ENCODE data around the gene KDM8.

- no peak for TF ChIP-seq CTCF (conservative IDR thresholded peaks at IDR 0.05; ENCODE audit: low read depth in 2 of 2)
- no peak for TF ChIP-seq EZH2 (IDR thresholded peaks at IDR 0.05; ENCODE audit: low read depth, unreplicated experiment)
- no peak for TF ChIP-seq POLR2AphosphoS5 (IDR thresholded peaks at IDR 0.05; ENCODE audit: low read depth)
- TF ChIP-seq REST (IDR thresholded peaks at IDR 0.05; ENCODE audit: unreplicated experiment) = no peak
Measured at GRCh38 chr16:27248036-27248435, 44.7 kb downstream of the KDM8 start.
